ENCODE data around the gene TM7SF2.

GRCh38 chr11:65152122-65152521 lies 40.5 kb downstream of the TM7SF2 start:
- TF ChIP-seq, protein P1, sequence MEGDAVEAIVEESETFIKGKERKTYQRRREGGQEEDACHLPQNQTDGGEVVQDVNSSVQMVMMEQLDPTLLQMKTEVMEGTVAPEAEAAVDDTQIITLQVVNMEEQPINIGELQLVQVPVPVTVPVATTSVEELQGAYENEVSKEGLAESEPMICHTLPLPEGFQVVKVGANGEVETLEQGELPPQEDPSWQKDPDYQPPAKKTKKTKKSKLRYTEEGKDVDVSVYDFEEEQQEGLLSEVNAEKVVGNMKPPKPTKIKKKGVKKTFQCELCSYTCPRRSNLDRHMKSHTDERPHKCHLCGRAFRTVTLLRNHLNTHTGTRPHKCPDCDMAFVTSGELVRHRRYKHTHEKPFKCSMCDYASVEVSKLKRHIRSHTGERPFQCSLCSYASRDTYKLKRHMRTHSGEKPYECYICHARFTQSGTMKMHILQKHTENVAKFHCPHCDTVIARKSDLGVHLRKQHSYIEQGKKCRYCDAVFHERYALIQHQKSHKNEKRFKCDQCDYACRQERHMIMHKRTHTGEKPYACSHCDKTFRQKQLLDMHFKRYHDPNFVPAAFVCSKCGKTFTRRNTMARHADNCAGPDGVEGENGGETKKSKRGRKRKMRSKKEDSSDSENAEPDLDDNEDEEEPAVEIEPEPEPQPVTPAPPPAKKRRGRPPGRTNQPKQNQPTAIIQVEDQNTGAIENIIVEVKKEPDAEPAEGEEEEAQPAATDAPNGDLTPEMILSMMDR (IDR thresholded peaks at IDR 0.05; ENCODE audit: low read depth, low read length, poor library complexity, severe bottlenecking) = no peak
- TF ChIP-seq EZH2phosphoT487 (IDR thresholded peaks at IDR 0.05; ENCODE audit: borderline replicate concordance, low read length) = no peak

Data from DOHH2 (cell line).